Endothelial cell of umbilical vein (primary cell): Measurements from ENCODE around the gene AMT. TPM values are rescaled to one million over a fixed set of nuclear protein-coding genes. Genes with fewer than 3 reads are reported as not detected.

Experiments used
- BruUV-seq: library from RNA; stranded (reverse); fragments of 400-500 nt; replicated peaks from 2 replicates; lab custom pipeline; 2021; lab: Mats Ljungman, UMichigan
- CTCF ChIA-PET: fragments of 300-600, 350-600 bp; sonication (Branson Sonifier 250); formaldehyde crosslinking; loops from one replicate; lab custom pipeline; 2021; ENCODE audit warnings: antibody characterized with exemption, inconsistent platforms; lab: Charles Lee
- POLR2A ChIA-PET: fragments of 300-600, 350-600 bp; sonication (Branson Sonifier 250); formaldehyde crosslinking; loops from one replicate; lab custom pipeline; 2021; ENCODE audit warnings: antibody characterized with exemption, inconsistent platforms; lab: Charles Lee
- DNase-seq: peaks from one replicate; pipeline ENCODE4 v3.0.0-alpha.2; 2011; ENCODE audit warnings: low read depth, low spot score
- FAIRE-seq: peaks from 2 replicates; lab custom pipeline; 2011; peaks lifted over from hg19 to GRCh38; lab: Jason Lieb, UNC
- H2AFZ ChIP-seq: 2 replicates; pipeline ENCODE4 v1.6.0; 2012; ENCODE audit warnings: low read depth, low read length, control low read depth, inconsistent platforms
- H3K27ac ChIP-seq: 2 replicates; pipeline ENCODE4 v1.5.1; 2011; ENCODE audit warnings: low read depth, mild to moderate bottlenecking, control low read depth, low read length, moderate library complexity; ENCODE audit not compliant: insufficient read depth
- H3K27me3 ChIP-seq, 2 experiments: 2 replicates each; pipeline versions ENCODE4 v1.6.0 to v1.6.1; 2011; ENCODE audit warnings: low read length in 2 of 2, mixed read lengths in 1 of 2; ENCODE audit not compliant: control insufficient read depth in 2 of 2, insufficient read depth in 2 of 2
- H3K36me3 ChIP-seq, 2 experiments: 2 replicates in 1 of 2; 3 replicates in 1 of 2; pipeline ENCODE4 v1.5.1; 2011; ENCODE audit warnings: low read length in 2 of 2, mild to moderate bottlenecking in 1 of 2, moderate library complexity in 1 of 2; ENCODE audit not compliant: control insufficient read depth in 2 of 2, insufficient read depth in 2 of 2; ENCODE audit errors: extremely low read depth in 1 of 2
- H3K4me1 ChIP-seq: 3 replicates; pipeline ENCODE4 v1.5.1; 2011; ENCODE audit warnings: mild to moderate bottlenecking, low read length; ENCODE audit not compliant: control insufficient read depth, insufficient read depth; ENCODE audit errors: extremely low read depth
- H3K4me2 ChIP-seq: 2 replicates; pipeline ENCODE4 v1.6.1; 2011; ENCODE audit warnings: low read length, control low read depth, mixed read lengths; ENCODE audit not compliant: insufficient read depth
- H3K4me3 ChIP-seq, 3 experiments: fragments of 200-600 bp in 1 of 3; sonication (generic), shearing (Covaris generic) in 1 of 3; replicated peaks in 1 of 3; 2 replicates each; pipeline ENCODE4 v1.5.1; 2011 to 2016; ENCODE audit warnings: control low read depth in 3 of 3, low read length in 3 of 3, mild to moderate bottlenecking in 2 of 3, inconsistent platforms in 1 of 3, low read depth in 1 of 3, moderate library complexity in 1 of 3; ENCODE audit not compliant: insufficient read depth in 1 of 3
- H3K79me2 ChIP-seq: 2 replicates; pipeline ENCODE4 v1.6.0; 2012; ENCODE audit warnings: low read length, inconsistent platforms; ENCODE audit not compliant: control insufficient read depth, insufficient read depth
- H3K9ac ChIP-seq: replicated peaks from 2 replicates; pipeline ENCODE3; 2011; ENCODE audit warnings: low read length, control low read depth; ENCODE audit not compliant: insufficient read depth; ENCODE audit errors: extremely low read depth
- H3K9me1 ChIP-seq: replicated peaks from 3 replicates; pipeline ENCODE4 v1.6.0; 2011; ENCODE audit warnings: mild to moderate bottlenecking, low read length; ENCODE audit not compliant: control insufficient read depth, insufficient read depth; ENCODE audit errors: extremely low read depth
- H3K9me3 ChIP-seq: replicated peaks from 2 replicates; pipeline ENCODE4 v1.5.1; 2012; ENCODE audit warnings: low read length, inconsistent platforms; ENCODE audit not compliant: control insufficient read depth, insufficient read depth
- H4K20me1 ChIP-seq: replicated peaks from 2 replicates; pipeline ENCODE3; 2011; ENCODE audit warnings: mild to moderate bottlenecking, low read length; ENCODE audit not compliant: control insufficient read depth, insufficient read depth; ENCODE audit errors: extremely low read depth
- JUN ChIP-seq: IDR thresholded peaks from 2 replicates; pipeline ENCODE4 v1.6.1; 2011; ENCODE audit warnings: borderline replicate concordance, low read depth; ENCODE audit not compliant: insufficient read length, insufficient read depth
- POLR2A ChIP-seq: IDR thresholded peaks from 2 replicates; pipeline ENCODE4 v1.6.1; 2012; ENCODE audit warnings: low read depth, mild to moderate bottlenecking, control low read depth, low read length
- POLR2AphosphoS5 ChIP-seq: IDR thresholded peaks from 2 replicates; pipeline ENCODE4 v1.6.1; 2012; ENCODE audit warnings: low read depth, mild to moderate bottlenecking, control low read depth, low read length, moderate library complexity; ENCODE audit not compliant: insufficient read depth
- dilution Hi-C: fragments of 300-500 bp; cut with MboI; formaldehyde crosslinking; loops from one replicate; pipeline ENCODE4 v1.15.0; 2019; ENCODE audit warnings: low sequenced_read_pairs; ENCODE audit not compliant: extremely low pct_ligation_motif_present
- intact Hi-C: fragments of 100-400 bp; cut with micrococcal nuclease; formaldehyde crosslinking; loops from one replicate; pipeline ENCODE4 v1.10.0; 2022
- polyA plus RNA-seq, 4 experiments: library from polyadenylated mRNA; depleted of rRNA in 3 of 4; stranded (reverse) in 3 of 4; unstranded in 1 of 4; fragments of >200 nt; gene quantifications; 2 replicates each; pipeline versions ENCODE4 v1.2.1 to v1.2.3, GENCODE V29; 2011 to 2012; ENCODE audit warnings: missing spikeins in 1 of 4
- total RNA-seq: library from RNA; stranded (reverse); gene quantifications from 2 replicates; pipeline ENCODE4 v1.2.3, GENCODE V29; 2021
- TF ChIP-seq, protein P1 (sequence below): IDR thresholded peaks from 2 replicates; pipeline ENCODE4 v1.6.1; 2011; ENCODE audit not compliant: insufficient read depth, insufficient read length

The AMT gene
- total and polyA plus RNA-seq, 2 donors (not counting 3 experiments of a cell fraction or from before 2014, with no cell fraction given) = 4.4 to 9.0 TPM

DNA sequence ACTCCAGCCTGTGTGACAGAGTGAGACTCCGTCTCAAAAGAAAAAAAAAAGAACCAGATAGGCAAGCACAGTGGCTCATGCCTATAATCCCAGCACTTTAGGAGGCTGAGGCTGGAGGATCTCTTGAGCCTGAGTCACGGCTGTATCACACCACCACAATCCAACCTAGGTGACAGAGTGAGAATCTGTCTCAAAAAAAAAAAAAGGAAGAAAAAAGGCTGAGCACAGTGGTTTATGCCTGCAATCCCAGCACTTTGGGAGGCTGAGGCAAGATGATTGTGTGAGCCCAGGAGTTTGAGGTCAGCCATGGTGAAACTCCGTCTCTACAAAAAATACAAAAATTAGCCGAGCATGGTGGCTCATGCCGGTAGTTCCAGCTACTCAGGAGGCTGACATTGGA, 12.5 kb upstream of the AMT start:
- Histone ChIP-seq H3K4me3 (no peak overlapping the region), H4K20me1 (no peaks in the 10 kb centered on the region), H2AFZ (no peak overlapping the region), H3K36me3 (no peaks in the 10 kb centered on the region), H3K9ac (no peak overlapping the region), H3K4me1 (peaks cover 2% of the 10 kb centered on the region), H3K9me3 (no peaks in the 10 kb centered on the region), H3K79me2 (no peaks in the 10 kb centered on the region), H3K4me2 (no peak overlapping the region), H3K27ac (no peak overlapping the region), H3K27me3 (no peaks in the 10 kb centered on the region), H3K9me1 (no peaks in the 10 kb centered on the region)
- dilution Hi-C loops = no loop called here
- ChIA-PET CTCF (no interaction called here), POLR2A (no interaction called here)
- FAIRE-seq (no peak), DNase-seq (no peak)
- no TSS peak for BruUV-seq
- intact Hi-C loops = no loop called here
- TF ChIP-seq, protein P1, sequence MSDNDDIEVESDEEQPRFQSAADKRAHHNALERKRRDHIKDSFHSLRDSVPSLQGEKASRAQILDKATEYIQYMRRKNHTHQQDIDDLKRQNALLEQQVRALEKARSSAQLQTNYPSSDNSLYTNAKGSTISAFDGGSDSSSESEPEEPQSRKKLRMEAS = no peak

- intact Hi-C loops = loop anchor here (1.0 to 5.0 kb wide), 4 partner anchors 16 to 336 kb away; partner anchors contain the start of genes DAG1, QRICH1, TCTA and USP4
- dilution Hi-C loops = no loop called here
- no peak overlapping the region for H3K27ac ChIP-seq
Measured at GRCh38 chr3:49428752-49429080, 6.4 kb upstream of the AMT start.

More at GRCh38 chr3:49428752-49429080, 6.4 kb upstream of the AMT start:
- peaks cover 0 to 14% of the 10 kb centered on the region in 2 experiments for H3K36me3 ChIP-seq
- TF ChIP-seq, protein P1 = no peak
- TF ChIP-seq JUN (no peak), POLR2AphosphoS5 (no peak), POLR2A (no peak)
- FAIRE-seq = no peak
- peak overlapping the region in 2 of 3 experiments; percentile 75 to 92 for H3K4me3 ChIP-seq
- ChIA-PET CTCF (interaction anchor here (0.7 to 1.8 kb wide), 11 partner anchors 9 to 308 kb away, joined by 3 to 13 read pairs (median 3); partner anchors contain the start of genes RHOA, TCTA and USP4), POLR2A (interaction anchor here (0.9 to 1.5 kb wide), 2 partner anchors 17 to 70 kb away, joined by 9 to 10 read pairs; partner anchors contain the start of genes RHOA and TCTA)
- peak overlapping the region; percentile 87 for H2AFZ ChIP-seq
- H3K9me3 ChIP-seq = no peaks in the 10 kb centered on the region
- H4K20me1 ChIP-seq = no peaks in the 10 kb centered on the region
- BruUV-seq = TSS peak; percentile 52
- no peak for DNase-seq
- no peaks in the 10 kb centered on the region for H3K79me2 ChIP-seq
- no peaks in the 10 kb centered on the region for H3K27me3 ChIP-seq
- no peaks in the 10 kb centered on the region for H3K9me1 ChIP-seq
- peaks cover 3% of the 10 kb centered on the region for H3K4me1 ChIP-seq
- peak overlapping the region; percentile 69 for H3K9ac ChIP-seq
- H3K4me2 ChIP-seq = peak overlapping the region; percentile 92
